GM12878 (cell line): Measurements from ENCODE around the gene RPL3.
"Not testable (repeated sequence)": the region's sequence is repeated elsewhere in the genome, so short reads cannot be mapped to it uniquely, and the experiment has no call there.

Source experiments
- MYC ChIP-seq: IDR thresholded peaks from 2 replicates; pipeline ENCODE4 v1.6.1; 2011; ENCODE audit warnings: mild to moderate bottlenecking, low read length, moderate library complexity, inconsistent platforms; ENCODE audit not compliant: insufficient read depth, insufficient replicate concordance, insufficient read length, severe bottlenecking
- ZNF274 ChIP-seq: IDR thresholded peaks from one replicate; pipeline ENCODE4 v1.8.0; 2011; ENCODE audit not compliant: insufficient read length, insufficient read depth
- TF ChIP-seq, protein P1 (sequence below), 3 experiments: IDR thresholded peaks in 2 of 3; conservative IDR thresholded peaks in 1 of 3; 2 replicates each; pipeline ENCODE4 v1.5.1; 2011; ENCODE audit warnings: low read depth in 3 of 3, low read length in 3 of 3, mild to moderate bottlenecking in 3 of 3, control low read depth in 2 of 3, moderate library complexity in 2 of 3, inconsistent platforms in 1 of 3, mixed read lengths in 1 of 3; ENCODE audit not compliant: control insufficient read depth in 2 of 3, insufficient read depth in 1 of 3; ENCODE audit errors: extremely low read depth in 1 of 3

DNA sequence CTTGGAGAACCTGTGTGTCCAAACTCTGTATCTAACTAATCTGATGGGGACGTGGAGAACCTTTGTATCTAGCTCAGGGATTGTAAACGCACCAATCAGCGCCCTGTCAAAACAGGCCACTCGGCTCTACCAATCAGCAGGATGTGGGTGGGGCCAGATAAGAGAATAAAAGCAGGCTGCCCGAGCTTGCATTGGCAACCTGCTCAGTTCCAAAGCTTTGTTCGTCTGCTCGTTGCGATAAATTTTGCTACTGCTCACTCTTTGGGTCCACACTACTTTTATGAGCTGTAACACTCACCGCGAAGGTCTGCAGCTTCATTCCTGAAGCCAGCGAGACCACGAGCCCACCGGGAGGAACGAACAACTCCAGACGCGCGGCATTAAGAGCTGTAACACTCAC lies 38.8 kb upstream of the RPL3 start:
- TF ChIP-seq MYC, ZNF274: not testable (repeated sequence)
- TF ChIP-seq, protein P1, sequence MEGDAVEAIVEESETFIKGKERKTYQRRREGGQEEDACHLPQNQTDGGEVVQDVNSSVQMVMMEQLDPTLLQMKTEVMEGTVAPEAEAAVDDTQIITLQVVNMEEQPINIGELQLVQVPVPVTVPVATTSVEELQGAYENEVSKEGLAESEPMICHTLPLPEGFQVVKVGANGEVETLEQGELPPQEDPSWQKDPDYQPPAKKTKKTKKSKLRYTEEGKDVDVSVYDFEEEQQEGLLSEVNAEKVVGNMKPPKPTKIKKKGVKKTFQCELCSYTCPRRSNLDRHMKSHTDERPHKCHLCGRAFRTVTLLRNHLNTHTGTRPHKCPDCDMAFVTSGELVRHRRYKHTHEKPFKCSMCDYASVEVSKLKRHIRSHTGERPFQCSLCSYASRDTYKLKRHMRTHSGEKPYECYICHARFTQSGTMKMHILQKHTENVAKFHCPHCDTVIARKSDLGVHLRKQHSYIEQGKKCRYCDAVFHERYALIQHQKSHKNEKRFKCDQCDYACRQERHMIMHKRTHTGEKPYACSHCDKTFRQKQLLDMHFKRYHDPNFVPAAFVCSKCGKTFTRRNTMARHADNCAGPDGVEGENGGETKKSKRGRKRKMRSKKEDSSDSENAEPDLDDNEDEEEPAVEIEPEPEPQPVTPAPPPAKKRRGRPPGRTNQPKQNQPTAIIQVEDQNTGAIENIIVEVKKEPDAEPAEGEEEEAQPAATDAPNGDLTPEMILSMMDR (IDR thresholded peaks at IDR 0.05 in 2 of 3, conservative IDR thresholded peaks at IDR 0.05 in 1 of 3; ENCODE audit: control insufficient read depth in 2 of 3, extremely low read depth in 1 of 3, insufficient read depth in 1 of 3, low read depth in 3 of 3, low read length in 3 of 3), result not testable (repeated sequence)
